ENCODE measurements around the gene COX8C. TPM values are rescaled to one million over a fixed set of nuclear protein-coding genes. Genes with fewer than 3 reads are reported as not detected.

COX8C gene
- total and polyA plus RNA-seq, 2 of the 8 experiments (the other 6 are each of a cell fraction or from before 2014, with no cell fraction given) = not detected

DNA sequence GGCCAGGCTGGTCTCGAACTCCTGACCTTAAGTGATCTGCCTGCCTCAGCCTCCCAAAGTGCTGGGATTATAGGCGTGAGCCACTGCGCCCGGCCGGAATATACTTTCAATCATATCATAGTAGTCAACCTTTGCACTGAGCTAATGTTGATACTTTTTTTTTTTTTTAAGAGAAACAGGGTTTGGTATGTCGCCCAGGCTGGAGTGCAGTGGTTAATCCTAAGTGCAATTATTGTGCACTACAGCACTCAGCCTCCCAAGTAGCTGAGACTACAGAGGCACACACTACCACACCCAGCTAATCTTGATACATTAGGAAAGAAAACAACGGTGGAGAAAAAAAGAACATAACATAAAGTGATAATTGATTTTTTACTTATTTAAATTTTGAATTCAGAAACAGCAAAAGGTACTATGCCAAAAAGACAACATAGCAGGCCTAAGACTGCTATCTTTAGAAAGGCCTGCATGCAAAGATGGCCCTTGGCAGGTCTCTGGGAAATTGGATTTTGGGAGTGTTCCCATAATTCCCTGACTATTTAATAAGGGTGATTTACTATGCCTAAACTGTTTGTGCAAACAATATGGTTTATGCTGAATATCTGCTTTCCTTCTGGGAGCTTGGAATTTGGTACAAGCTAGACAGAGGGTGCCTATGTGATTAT lies 29.6 kb upstream of the COX8C start (continued):
- TF ChIP-seq ATF2 (IDR thresholded peaks at IDR 0.05; ENCODE audit: low read length) (no peak), SUZ12 (IDR thresholded peaks at IDR 0.05; ENCODE audit: low read length) (no peak), SP4 (IDR thresholded peaks at IDR 0.05; ENCODE audit: low read length) (no peak)

Data from H1 (cell line).